A673 (cell line): ENCODE data around the gene SLC2A4RG. TPM values are rescaled to one million over a fixed set of nuclear protein-coding genes. Genes with fewer than 3 reads are reported as not detected.

ENCODE experiments used
- BruUV-seq: library from RNA; stranded (reverse); fragments of 400-500 nt; replicated peaks from 2 replicates; lab custom pipeline; 2021; lab: Mats Ljungman, UMichigan
- CTCF ChIA-PET: fragments of 300-600 bp; sonication (Branson Sonifier 250); formaldehyde crosslinking; loops from one replicate; lab custom pipeline; 2022; ENCODE audit warnings: antibody characterized with exemption; lab: Charles Lee
- POLR2A ChIA-PET: fragments of 300-600 bp; sonication (Branson Sonifier 250); formaldehyde crosslinking; loops from one replicate; lab custom pipeline; 2022; ENCODE audit warnings: antibody characterized with exemption; ENCODE audit not compliant: low non-redundant PET; lab: Charles Lee
- DNase-seq: peaks from one replicate; pipeline ENCODE4 v3.0.0-alpha.2; 2015; ENCODE audit warnings: low spot score
- H3K27ac ChIP-seq: fragments of 200-600 bp; sonication (generic); 2 replicates; pipeline ENCODE4 v1.5.1; 2016; ENCODE audit warnings: mixed run types, low read depth, mild to moderate bottlenecking, mixed read lengths, antibody characterized with exemption, low read length; ENCODE audit not compliant: poor library complexity, severe bottlenecking
- H3K27me3 ChIP-seq: fragments of 200-600 bp; sonication (generic); replicated peaks from 2 replicates; pipeline ENCODE4 v1.6.1; 2017; ENCODE audit warnings: mixed run types, low read depth, mild to moderate bottlenecking, mixed read lengths, antibody characterized with exemption, low read length; ENCODE audit not compliant: insufficient read depth, poor library complexity
- H3K36me3 ChIP-seq: fragments of 200-600 bp; sonication (generic); 2 replicates; pipeline ENCODE4 v1.6.1; 2016; ENCODE audit warnings: mixed run types, mild to moderate bottlenecking, mixed read lengths, antibody characterized with exemption, low read length; ENCODE audit not compliant: insufficient read depth, poor library complexity, severe bottlenecking
- H3K4me1 ChIP-seq: fragments of 200-600 bp; sonication (generic); 2 replicates; pipeline ENCODE4 v1.6.1; 2017; ENCODE audit warnings: mixed run types, mild to moderate bottlenecking, mixed read lengths, antibody characterized with exemption, low read length; ENCODE audit not compliant: insufficient read depth, poor library complexity, severe bottlenecking
- H3K4me3 ChIP-seq: fragments of 200-600 bp; sonication (generic); 2 replicates; pipeline ENCODE4 v1.5.1; 2016; ENCODE audit warnings: low read depth, mixed run types, mild to moderate bottlenecking, mixed read lengths, low read length; ENCODE audit not compliant: poor library complexity, severe bottlenecking
- H3K9me3 ChIP-seq: fragments of 200-600 bp; sonication (generic); 2 replicates; pipeline ENCODE4 v1.6.1; 2016; ENCODE audit warnings: mixed run types, low read depth, mild to moderate bottlenecking, mixed read lengths, antibody characterized with exemption, low read length; ENCODE audit not compliant: poor library complexity, severe bottlenecking
- CTCF ChIP-seq: fragments of 300-800, 200-600 bp; sonication (generic); conservative IDR thresholded peaks from 2 replicates; pipeline ENCODE4 v1.5.1; 2017; ENCODE audit warnings: low read depth, mild to moderate bottlenecking, antibody characterized with exemption, low read length, moderate library complexity, mixed read lengths
- EZH2 ChIP-seq: fragments of 200-600 bp; sonication (generic); IDR thresholded peaks from 2 replicates; pipeline ENCODE4 v1.6.1; 2017; ENCODE audit warnings: borderline replicate concordance, low read depth, mild to moderate bottlenecking, mixed read lengths, antibody characterized with exemption, low read length; ENCODE audit not compliant: poor library complexity, severe bottlenecking
- intact Hi-C: fragments of 100-400 bp; cut with micrococcal nuclease; formaldehyde crosslinking; loops from one replicate; pipeline ENCODE4 v1.10.0; 2022; ENCODE audit not compliant: unreplicated experiment
- total RNA-seq: library from RNA; stranded (reverse); gene quantifications from 2 replicates; pipeline ENCODE4 v1.2.3, GENCODE V29; 2021

The SLC2A4RG gene
- total RNA-seq, 1 experiment from 2014 or later: 45.8 TPM

- Histone ChIP-seq H3K36me3 (peaks cover 24% of the 10 kb centered on the region), H3K4me1 (peaks cover 16% of the 10 kb centered on the region), H3K27me3 (no peaks in the 10 kb centered on the region), H3K4me3 (no peak overlapping the region), H3K27ac (no peak overlapping the region), H3K9me3 (no peaks in the 10 kb centered on the region)
- intact Hi-C loops: no loop called here
- TF ChIP-seq CTCF (no peak), EZH2 (no peak)
- no TSS peak for BruUV-seq
- POLR2A ChIA-PET: no interaction called here
- CTCF ChIA-PET: no interaction called here
- no peak for DNase-seq
Measured at GRCh38 chr20:63742381-63743024, 2.9 kb downstream of the SLC2A4RG start.

GRCh38 chr20:63743210-63743970 is 3.8 kb downstream of the SLC2A4RG start:
- intact Hi-C loops: no loop called here
- DNase-seq: no peak
- Histone ChIP-seq H3K27ac (peak overlapping the region; percentile 23), H3K36me3 (peaks cover 24% of the 10 kb centered on the region), H3K9me3 (no peaks in the 10 kb centered on the region), H3K4me3 (no peak overlapping the region), H3K27me3 (no peaks in the 10 kb centered on the region), H3K4me1 (peaks cover 16% of the 10 kb centered on the region)
- POLR2A ChIA-PET: interaction anchor here (0.6 kb wide), 1 partner anchor 123 kb away, joined by 20 read pairs; no protein-coding TSS in a partner anchor
- TSS peak; percentile 41 for BruUV-seq
- TF ChIP-seq CTCF: no peak
- no peak for TF ChIP-seq EZH2
- CTCF ChIA-PET: no interaction called here

GRCh38 chr20:63744158-63744557 is 4.6 kb downstream of the SLC2A4RG start:
- Histone ChIP-seq H3K4me3 (no peak overlapping the region), H3K4me1 (peaks cover 16% of the 10 kb centered on the region), H3K36me3 (peaks cover 24% of the 10 kb centered on the region), H3K27me3 (no peaks in the 10 kb centered on the region), H3K27ac (no peak overlapping the region), H3K9me3 (no peaks in the 10 kb centered on the region)
- TF ChIP-seq CTCF (no peak), EZH2 (no peak)
- no peak for DNase-seq
- POLR2A ChIA-PET: interaction anchor here (0.6 kb wide), 1 partner anchor 123 kb away, joined by 20 read pairs; no protein-coding TSS in a partner anchor
- intact Hi-C loops: no loop called here
- CTCF ChIA-PET: no interaction called here
- BruUV-seq: no TSS peak
